Activated CD4-positive, alpha-beta T cell treated with anti-CD3 and anti-CD28 coated beads for 4 hours (primary cell): ENCODE results near the gene COG5.
"Not testable (repeated sequence)": the region's sequence is repeated elsewhere in the genome, so short reads cannot be mapped to it uniquely, and the experiment has no call there.

ENCODE experiments used
- DNase-seq, 2 donors: peaks; one replicate each; pipeline ENCODE4 v3.0.0-alpha.2; 2020

COG5 gene

DNA sequence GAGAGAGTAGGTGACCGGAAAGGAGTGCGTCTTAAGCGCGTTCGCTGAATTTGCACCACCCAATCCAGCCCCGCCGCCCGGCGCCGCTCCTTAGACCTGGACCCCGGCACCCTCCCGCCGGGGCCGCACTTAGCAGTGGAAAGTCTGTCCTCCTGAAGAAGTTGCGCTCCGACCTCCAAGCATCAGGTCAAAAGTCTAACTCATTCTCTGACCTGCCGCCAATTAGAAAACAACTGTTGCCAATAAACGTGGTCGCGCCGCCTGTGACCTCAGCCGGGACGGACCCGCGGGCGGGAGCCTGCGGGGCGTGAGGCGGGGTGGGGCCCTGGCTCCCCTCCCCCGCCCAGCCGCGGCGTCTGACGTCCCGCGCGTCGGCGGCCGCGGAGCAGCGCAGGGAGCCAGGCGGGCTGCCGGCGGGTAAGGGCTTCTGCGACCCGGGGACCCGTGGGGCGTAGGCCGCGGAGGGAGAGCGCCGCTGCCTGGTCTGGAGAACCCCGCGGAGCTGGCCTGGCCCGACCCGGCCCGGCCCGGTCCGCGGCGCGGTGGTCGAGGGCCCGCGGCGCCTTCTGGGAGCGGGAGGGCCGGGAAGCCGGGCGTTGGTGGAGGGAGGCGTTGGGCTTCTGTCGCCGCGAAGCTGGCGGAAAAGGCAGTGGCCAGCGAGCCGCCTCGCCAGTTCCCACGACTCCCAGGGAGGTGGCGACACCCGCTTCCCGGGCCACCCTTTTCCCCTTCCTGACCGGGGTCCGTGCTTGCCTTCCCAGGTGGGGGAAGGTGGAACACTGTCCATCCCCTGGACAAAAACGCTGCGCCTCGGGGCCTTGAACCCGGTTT is 16.4 kb upstream of the COG5 start, which contains the start of gene BCAP29:
Gene BCAP29 (plus strand): TSS at position 362 of the 831 bp plus-strand sequence. CDS start 527 bp downstream, outside the sequence.
- peak; percentile 57 to 64 for DNase-seq

DNA sequence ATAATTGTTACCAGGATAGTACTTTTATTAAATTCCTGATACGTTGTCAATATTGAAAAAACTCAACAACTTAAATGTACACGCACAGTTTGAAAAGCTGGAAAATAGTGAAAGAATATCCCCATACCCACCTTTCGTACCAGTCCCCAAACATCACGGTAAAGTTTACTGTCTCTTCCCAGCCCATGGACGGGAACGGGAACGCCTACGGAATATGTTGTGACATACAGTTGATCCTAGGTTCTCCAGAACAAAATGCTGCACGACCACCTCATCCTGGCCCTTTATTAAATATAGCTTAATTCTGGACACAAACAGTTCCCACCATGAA is 15.8 kb upstream of the COG5 start:
- no peak for DNase-seq

DNA sequence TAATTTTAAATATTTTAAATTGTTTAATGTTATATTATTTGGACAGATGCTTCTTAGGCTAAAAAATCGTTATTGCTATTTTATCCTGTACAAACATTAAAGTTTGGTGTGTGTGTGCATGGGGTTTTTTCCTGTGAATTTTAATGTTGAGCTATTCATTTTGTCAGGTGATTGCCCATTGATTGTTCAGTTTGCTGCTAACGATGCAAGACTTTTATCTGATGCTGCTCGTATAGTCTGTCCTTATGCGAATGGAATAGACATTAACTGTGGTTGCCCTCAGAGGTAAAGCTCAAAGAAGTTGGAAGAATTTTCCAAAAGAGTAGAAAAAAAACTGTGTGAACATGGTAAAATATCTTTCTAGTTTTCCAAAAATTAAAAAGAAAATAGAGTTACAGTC is 9.8 kb upstream of the COG5 start:
- DNase-seq = no peak

DNA sequence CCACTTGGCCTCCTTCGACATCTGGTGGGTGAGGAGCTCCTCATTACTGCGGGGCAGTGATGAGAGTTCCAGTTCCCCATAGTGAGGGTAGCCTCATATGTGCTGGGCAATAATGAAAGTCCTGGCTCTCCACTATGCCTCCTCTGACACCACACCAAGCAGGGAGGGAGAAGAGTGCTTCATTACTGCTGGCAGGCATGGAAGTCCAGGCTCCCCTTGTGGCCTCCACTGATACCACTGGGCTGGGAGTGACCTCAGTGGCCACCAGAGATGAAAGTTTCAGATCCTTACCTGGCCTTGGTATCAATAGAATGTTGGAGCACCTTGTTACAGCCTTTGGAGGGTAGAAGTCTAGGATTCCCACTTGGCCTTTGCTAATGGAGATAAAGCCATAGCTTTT is 6.6 kb upstream of the COG5 start:
- DNase-seq = no peak

DNA sequence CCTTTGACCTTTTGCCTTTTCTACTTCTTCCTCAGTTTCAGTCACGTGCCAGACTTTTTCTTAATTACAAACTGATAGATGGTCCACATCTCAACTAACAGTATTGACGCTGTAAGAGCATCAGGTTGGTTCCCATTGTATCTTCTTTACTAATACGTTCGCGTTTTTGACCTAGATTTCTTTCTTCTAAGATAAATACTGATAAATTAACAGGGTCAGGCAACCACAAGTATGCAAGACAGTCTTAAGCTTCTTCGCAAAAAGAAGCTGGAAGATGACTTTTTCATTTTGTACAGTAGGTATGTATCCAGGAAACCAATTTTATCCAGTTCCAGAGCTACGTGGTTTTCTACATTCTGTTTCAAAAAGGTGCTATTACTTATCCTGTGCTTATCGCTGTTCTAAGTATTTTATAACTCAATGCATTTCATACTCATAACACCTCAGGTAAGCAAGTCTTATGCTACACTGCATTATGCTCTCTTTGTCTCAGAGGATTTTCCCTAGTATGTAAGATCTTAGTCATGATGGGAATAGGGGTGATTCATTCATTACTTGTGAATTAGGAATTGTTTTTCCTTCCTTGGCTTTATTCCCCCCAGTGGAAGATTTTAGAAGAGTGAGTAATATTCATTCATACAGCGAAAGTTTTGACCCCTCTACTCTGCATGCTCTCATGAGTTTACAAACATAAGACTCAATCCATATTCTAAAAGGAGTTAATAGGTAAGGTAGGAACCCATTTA is 1.0 kb upstream of the COG5 start:
- DNase-seq = no peak

DNA sequence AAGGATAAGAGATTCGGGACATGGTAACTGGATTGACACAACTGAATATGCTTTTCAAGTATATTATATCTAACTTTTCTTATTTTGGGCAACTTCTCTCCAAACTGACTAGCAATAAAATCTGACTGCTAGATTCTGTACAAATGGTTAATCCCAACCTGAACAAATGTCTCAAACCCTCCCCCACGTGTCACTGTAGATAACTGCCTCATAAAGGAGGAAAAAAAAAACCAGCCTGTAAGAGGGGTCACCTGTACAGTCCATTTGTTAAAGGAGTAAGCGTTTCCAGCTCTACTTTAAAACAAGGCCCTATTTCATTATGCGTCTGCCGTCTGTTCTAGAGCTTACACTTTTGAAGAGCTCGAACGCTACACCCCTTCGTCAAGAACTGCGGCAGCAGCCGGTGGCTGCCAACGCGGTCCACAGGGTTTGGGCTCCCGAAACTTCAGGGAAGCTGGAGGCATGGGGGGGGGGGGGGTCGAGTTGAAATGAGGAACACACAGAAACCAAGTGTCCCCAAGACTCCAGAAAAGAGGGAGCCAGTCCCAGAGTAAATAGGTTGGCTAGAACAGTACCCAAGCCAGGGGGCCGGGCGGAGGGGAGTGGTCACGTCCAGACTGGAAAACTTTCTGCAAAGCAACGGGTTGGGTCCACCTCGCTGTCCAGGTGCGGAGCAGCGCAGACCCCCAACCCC is 492 bp downstream of the COG5 start:
- peak in 1 of 2 donors; percentile 14 for DNase-seq

DNA sequence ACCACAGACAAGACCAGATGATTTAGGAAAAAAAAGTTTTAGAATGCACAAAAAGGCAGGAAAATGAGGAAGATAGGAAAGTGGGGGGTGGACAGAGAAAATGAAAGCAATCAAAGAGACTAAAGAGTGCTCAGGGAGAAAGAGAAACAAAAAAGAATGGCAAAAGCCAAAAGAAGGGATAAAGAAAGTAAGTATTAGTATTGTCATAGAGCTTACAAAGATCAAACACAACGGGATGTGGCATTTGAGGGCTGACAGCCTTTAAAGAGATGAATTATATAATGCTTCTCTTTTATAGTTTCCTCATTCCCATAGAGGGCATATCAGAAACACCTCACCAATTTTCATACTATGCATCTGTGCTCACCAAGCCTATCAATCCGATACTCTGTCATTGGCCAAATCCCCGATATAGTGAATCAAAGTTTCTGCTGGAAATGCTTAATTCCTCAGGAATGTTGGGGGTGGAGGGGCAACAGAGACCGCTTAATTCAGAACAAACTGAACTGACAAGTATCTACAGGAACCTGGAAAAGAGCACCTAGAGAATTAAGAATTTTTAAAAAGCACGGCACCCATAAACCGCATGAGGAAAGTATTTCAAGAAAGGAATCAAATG is 2.7 kb downstream of the COG5 start:
- peak in 1 of 2 donors; percentile 18 for DNase-seq

DNA sequence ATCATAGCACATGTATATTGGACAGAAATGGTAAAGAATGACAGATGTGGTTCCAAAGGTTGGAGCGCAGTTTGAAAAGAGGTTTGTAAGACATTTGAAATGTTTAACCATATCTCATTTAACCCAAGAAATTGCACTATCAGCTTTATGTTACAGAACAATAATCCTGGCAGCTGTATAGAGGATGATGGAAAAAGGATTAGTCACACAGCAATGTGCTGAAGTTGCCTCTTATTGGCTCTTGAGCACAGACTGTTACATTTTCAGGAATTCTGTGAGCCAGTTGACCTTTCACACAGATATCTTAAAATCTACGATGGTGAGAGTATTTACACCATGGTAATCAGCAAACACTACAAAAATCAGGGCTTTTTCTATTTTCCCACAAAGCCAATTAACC is 3.9 kb downstream of the COG5 start:
- DNase-seq = no peak

DNA sequence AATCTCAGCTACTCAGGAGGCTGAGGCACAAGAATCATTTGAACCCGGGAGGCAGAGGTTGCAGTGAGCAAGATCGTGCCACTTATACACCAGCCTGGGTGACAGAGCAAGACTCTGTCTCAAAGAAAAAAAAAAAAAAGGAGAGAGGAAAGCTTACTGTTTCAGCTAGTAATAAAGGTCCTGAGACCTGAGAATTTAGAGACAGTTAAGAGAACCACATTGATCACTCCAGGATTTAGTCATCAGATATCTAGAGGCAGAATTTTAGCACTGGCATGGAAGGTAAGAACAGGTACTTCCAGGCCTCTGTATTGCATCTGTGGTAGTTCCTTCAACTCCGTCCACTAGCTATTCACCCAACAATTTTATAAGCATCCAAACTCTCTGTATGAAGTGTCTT is 7.8 kb downstream of the COG5 start:
- DNase-seq = no peak

DNA sequence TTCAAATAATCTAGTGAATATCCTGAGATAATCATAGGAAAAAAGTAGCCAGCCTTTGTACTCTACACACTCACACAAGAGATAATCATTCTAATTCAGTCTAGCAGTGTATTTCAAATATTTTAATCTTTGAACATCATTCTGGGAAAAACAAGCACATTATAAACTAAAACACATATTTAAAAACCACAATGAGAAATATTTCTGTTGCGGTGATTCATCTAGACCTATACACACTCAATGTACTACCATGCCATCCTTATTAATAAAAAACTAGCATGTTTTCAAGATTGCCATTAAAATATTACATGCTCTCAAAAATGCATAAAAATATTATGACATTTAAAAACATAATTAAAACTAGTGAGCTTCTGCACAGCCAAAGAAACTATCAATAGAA is 11.8 kb downstream of the COG5 start:
- no peak for DNase-seq

DNA sequence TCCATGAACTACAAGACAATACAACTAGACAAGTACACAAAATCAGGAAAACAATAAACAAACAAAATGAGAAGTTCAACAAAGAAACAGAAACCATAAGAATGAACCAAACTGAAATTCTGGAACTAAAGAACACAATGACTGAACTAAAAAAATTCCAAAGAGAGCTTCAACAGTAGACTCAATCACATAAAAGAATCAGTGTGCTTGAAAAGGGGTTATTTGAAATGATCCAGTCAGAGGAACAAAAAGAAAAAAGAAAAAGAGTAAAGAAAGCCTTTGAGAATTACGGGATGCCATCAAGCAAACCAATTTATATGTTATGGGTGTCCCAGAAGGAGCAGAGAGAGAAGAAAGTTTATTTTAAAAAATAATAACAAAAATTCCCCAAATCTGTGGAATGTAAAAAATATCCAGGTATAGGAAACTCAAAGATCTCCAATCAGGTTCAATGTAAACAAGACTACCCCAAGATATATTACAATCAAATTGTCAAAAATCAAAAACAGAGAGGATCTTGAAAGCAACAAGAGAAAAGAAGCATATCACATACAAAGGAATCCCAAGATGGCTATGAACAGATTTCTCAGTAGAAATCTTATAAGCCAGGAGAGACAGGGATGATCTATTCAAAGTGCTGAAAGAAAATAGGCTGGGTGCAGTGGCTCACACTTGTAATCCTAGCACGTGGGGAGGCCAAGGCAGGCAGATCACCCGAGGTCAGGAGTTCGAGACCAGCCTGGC is 18.7 kb downstream of the COG5 start:
- no peak for DNase-seq

DNA sequence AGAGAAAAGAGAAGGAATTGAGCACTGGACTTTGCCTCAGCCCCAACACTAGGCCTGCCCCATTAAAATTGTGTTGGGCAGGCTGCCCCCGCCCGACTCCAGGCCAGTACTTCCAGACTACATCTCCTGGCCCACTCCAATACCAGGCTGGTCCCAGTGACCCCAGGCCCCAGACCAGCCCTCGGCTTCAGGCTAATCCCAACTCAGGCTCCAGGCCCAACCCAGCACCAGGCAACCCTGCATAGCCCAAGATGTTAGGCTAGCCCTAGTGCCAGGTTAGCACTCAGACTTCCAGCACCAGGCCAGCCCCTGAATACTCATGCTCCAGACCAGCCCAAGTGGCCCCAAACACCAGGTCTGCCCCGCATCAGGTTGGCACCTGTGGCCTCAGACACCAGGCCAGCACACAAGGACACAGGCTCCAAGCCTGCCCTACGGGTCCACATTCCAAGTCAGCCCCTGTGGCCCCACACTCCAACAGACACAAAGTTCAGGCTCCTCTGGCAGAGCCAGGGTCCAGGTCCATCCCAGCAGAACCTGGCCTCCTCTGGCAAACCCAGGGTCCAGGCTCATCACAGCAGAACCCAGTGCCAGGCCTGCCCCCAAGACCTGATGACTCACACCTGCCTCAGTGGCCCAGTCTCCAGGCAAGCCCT is 20.3 kb downstream of the COG5 start:
- DNase-seq = no peak

DNA sequence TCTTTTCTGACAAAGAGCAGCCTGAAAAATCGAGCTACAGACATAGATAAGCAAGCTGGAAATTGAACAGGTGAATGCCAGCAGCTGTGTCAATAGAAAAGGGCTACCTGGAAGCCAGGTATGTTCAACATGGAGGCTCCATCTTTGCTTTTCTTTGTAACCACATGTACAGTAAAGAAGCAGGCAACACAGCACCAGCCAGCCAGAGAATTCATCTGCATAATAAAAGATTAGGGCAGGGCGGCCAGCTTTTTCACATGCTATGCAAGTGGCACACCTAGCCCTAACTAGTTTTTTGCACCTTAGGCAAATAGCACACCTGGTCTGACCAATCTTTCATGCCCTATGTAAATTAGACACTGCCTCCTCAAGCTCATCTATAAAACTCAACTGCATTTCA is 25.7 kb downstream of the COG5 start:
- DNase-seq = no peak

DNA sequence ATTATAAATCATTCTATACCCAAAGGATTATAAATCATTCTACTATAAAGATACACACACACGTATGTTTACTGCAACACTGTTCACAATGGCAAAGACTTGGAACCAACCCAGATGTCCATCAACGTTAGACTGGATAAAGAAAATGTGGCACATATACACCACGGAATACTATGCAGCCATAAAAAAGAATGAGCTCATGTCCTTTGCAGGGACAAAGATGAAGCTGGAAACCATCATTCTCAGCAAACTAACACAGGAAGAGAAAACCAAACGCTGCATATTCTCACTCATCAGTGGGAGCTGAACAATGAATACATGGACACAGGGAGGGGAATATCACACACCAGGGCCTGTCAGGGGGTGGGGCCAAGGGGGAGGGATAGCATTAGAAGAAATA is 26.5 kb downstream of the COG5 start:
- DNase-seq = not testable (repeated sequence)

DNA sequence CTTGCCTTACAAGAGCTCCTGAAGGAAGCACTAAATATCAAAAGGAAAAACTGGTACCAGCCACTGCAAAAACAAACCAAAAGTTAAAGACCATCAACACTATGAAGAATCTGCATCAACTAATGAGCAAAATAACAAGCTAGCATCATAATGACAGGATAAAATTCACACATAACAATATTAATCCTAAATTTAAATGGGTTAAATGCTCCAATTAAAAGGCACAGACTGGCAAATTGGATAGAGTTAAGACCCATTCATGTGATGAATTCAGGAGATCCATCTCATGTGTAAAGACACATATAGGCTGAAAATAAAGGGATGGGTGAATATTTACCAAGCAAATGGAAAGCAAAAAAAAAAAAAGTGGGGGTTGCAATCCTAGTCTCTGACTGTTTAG is 29.6 kb downstream of the COG5 start:
- no peak for DNase-seq

DNA sequence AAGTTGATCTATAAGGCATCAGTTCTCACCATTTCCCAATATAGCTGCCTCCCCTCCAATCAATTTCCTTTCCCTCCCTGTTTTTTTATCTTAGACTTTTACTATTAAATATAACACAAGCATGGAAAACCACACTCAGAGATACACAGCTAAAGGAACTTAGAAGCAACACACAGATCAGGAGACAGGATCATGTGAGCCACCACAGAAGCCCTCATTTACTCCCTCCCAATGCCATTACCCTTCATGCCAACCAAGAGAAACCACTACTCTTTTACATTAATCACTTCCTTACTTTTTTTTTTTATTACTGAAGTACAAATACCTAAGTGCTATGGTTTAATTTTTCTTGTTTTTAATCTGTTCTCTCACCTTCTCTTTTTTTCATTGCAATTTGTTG is 33.0 kb downstream of the COG5 start:
- no peak for DNase-seq

DNA sequence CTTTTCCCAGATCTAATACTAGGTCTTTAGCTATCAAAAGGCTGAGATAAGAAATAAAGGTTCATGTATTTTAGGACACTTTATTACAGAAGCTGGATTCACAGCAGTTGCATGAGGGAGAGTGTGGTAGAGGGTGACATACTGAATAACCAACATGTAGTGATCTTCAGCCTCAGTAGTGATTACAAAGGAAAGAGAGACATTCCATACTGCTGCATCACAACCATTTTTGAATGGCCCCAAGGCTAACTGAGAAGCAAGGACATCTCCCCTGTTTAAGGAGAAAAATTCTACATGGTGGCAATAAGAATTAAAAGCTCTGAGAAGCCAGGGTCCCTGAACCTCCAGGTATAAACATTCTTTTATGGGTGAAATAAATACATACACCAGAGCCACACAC is 35.3 kb downstream of the COG5 start:
- DNase-seq = no peak

DNA sequence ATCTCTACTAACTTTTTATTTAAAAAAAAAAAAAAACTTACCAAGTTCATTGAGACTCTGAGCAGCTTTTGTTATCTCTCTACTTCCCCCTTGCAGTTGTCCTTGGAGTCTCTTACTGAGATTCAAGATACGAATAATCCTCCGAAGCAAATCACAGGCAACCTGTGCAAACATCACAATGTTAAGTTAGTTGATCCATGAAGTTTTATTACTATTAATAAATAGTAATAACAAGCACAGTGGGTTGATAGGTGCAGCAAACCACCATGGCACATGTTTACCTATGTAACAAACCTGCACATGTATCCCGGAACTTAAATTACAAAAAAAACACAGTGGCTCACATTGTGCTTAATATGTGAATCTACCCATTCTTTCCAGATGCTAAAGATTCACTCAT is 36.5 kb downstream of the COG5 start:
- no peak for DNase-seq

DNA sequence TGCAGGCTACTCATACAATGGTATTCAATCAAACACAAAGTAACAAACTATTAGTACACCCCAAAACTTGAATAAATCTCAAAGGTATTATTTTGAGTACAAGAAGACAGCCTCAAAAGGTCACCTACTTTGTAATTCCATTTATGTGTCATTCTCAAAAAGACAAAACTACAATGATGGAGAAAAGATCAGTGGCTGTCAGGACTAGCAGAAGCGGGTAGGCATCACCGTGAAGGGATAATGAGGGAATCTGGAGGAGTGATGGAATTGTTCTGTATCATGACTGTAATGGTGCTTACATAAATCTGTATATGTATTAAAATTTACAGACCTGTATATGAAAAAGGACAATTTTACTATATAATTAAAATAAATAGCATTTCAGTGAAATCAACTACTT is 37.0 kb downstream of the COG5 start:
- DNase-seq = no peak

DNA sequence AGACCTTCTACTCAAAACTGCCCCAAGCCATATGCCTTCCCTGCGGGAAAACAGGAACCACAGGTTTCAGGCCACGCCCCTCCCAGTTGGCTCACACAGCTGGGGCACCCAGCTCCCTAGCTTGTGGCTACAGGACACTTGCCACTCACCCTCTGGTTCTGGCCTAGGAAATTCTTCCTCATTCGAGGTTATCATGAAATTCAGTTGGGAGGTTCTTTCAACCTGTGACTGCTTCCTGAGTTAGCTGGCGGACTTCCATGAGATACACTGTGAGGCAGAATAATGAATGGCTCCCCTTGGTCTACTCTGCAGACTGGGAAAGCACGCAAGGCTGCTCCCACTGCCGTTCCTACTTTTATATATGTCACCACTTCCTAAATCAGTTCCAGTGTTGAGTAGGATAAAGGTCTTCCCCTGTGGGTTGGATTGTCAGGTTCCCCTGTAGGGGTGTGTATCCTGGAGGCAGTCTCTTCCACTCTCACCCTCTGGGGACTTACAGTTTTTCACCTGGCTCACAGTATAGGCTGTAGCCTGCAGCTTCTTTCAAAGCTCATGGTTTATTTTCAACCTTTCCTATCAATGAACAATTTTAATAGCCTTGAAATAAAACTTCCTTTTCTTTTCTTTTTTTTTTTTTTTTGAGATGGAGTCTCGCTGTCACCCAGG is 56.9 kb downstream of the COG5 start:
- no peak for DNase-seq

DNA sequence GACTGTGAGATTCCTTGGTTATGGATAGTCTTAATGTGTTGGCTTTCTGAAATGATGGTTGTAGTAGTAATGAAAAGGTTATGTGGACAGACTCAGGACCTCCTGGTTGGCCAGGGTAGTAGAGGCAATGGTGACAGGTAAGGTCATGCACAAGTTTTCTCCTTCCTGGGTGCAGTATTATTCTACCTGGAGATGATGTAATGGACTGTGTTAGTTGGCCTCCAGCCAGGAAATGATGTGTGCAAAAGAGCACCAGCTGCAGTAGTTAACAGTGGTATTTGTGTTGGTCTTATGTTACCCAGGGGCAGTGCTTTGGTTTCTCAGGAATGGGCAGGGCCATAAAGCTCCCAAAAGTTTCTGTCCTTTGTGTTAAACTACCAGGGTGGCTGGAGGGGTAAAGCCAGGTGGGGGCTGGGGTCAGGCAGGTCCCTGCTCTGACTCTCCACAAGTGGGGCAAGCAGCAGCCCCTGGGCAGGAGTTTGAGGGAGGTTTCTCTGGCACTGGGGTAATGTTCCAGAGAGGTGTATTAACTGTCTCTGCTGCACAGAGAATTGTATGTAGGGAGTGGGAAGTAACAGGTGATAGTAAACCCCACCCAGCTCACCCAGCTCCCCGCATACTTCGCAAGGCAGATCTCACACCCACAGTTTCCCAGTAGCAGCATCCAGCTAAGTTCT is 57.6 kb downstream of the COG5 start:
- peak in 1 of 2 donors; percentile 19 for DNase-seq
